HT1080 (cell line): ENCODE results near the gene ZNF831. TPM values are rescaled to one million over a fixed set of nuclear protein-coding genes. Genes with fewer than 3 reads are reported as not detected.

ENCODE experiments used
- DNase-seq: peaks from one replicate; pipeline ENCODE4 v3.0.0-alpha.2; 2015; ENCODE audit warnings: low read depth
- total RNA-seq: library from RNA; depleted of rRNA; stranded (reverse); fragments of >200 nt; shearing (Covaris generic); gene quantifications from 2 replicates; pipeline ENCODE4 v1.2.3, GENCODE V29; 2014; rRNA removed

The ZNF831 gene
- total RNA-seq, 1 experiment from 2014 or later = not detected

DNA sequence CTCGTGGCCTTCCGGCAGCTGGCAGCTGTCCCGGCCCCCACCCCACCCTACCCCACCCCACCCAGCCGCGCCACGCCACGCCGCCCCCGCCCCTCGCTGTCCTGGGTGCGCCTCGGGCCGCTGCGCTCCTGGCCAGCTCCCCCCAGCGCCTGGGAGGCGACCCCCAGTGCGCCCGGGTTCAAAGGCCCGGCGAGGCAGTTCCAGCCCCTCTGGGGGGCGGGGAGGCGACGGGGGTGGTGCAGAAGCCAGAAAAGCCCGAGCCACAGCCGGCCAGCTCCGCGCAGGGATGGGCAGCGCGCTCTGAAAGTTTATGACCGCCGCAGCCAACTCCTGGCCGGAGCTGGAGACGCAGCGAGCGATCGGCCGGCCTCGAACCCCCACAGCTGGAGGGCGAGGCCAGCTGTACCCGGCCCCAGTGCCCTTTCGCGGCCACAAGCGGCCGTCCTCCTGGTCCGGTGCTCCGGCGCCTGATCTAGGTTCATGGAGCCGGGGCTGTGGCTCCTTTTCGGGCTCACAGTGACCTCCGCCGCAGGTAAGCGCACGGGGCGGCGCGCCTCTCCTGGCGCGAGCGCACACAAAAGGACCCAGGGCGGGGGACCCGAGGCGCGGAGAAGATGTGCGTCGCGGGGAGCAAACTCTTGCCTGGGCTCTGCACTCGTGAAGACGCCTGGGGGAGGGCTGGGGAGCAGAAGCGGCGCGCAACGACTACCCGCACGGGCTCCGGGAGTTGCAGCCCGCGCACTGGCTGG, 136.9 kb downstream of the ZNF831 start, which contains the start of gene EDN3:
EDN3 (plus strand) TSS at position 279 of the 749 bp plus-strand sequence; CDS start at position 481, 202 bp downstream.
- no peak for DNase-seq

DNA sequence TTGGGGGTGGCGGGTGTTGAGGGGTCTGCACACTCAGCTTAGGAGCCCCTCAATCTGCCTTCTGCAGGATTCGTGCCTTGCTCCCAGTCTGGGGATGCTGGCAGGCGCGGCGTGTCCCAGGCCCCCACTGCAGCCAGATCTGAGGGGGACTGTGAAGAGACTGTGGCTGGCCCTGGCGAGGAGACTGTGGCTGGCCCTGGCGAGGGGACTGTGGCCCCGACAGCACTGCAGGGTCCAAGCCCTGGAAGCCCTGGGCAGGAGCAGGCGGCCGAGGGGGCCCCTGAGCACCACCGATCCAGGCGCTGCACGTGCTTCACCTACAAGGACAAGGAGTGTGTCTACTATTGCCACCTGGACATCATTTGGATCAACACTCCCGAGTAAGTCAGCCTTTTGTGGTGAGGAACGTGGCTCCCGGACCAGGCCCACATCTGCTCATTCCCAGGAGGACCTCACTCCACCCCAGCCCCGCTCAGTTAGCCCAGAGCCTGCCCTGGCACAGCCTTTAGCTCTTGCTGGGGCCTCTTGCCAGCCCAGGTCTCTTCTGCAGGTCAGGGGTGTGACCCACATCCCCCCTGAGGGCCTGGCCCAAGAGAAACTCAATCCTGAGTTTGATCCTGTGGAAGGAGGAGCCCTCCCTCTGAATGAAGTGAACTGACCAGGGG, 137.9 kb downstream of the ZNF831 start:
- no peak for DNase-seq

GRCh38 chr20:59305908-59306655, 142.5 kb downstream of the ZNF831 start:
- no peak for DNase-seq

GRCh38 chr20:59307270-59307669, 143.6 kb downstream of the ZNF831 start:
- no peak for DNase-seq

Other genes with a start within 250 kb of the ZNF831 start
- gene NELFCD, start 182.6 kb upstream of the ZNF831 start, total RNA-seq = 66.5 and 92.4 TPM in 2 replicates
- gene CTSZ, start 156.6 kb upstream of the ZNF831 start, total RNA-seq = 95.5 and 110 TPM in 2 replicates
- gene TUBB1, start 144.4 kb upstream of the ZNF831 start, total RNA-seq = not detected in 2 replicates
- 33.9 and 42.1 TPM in 2 replicates for gene ATP5F1E, start 131.5 kb upstream of the ZNF831 start, total RNA-seq
- gene PRELID3B, start 121.0 kb upstream of the ZNF831 start, total RNA-seq = 87.6 and 93.3 TPM in 2 replicates
- gene EDN3, start 136.8 kb downstream of the ZNF831 start, total RNA-seq = not detected in 2 replicates